Tibial nerve (tissue), 4 donors: ENCODE data around the gene PLA2G6. TPM values are rescaled to one million over a fixed set of nuclear protein-coding genes. Genes with fewer than 3 reads are reported as not detected.
"Not testable (repeated sequence)": the region's sequence is repeated elsewhere in the genome, so short reads cannot be mapped to it uniquely, and the experiment has no call there.

Source experiments
- DNase-seq, 2 donors: peaks; one replicate each; pipeline ENCODE4 v3.0.0-alpha.2; 2019; ENCODE audit warnings: low spot score in 2 of 2
- H3K27ac ChIP-seq, 4 donors: fragments of 200-600 bp; sonication (generic) in 3 of 4; one replicate each; pipeline ENCODE4 v1.5.1; 2017 to 2019; ENCODE audit warnings: mild to moderate bottlenecking in 1 of 4
- H3K27me3 ChIP-seq, 2 donors: fragments of 200-600 bp; sonication (generic) in 1 of 2; one replicate each; pipeline versions ENCODE4 v1.5.1 to v1.6.0; 2017 to 2019
- H3K36me3 ChIP-seq, 3 donors: fragments of 200-600 bp; sonication (generic); one replicate each; pipeline ENCODE4 v1.5.1; 2018 to 2019
- H3K4me1 ChIP-seq, 4 donors: fragments of 200-600 bp; sonication (generic) in 3 of 4; one replicate each; pipeline ENCODE4 v1.5.1; 2017 to 2019
- H3K4me3 ChIP-seq, 4 donors: fragments of 200-600 bp; sonication (generic) in 3 of 4; one replicate each; pipeline ENCODE4 v1.5.1; 2017 to 2019; ENCODE audit warnings: mild to moderate bottlenecking in 1 of 4, moderate library complexity in 1 of 4
- H3K9me3 ChIP-seq, 4 donors: fragments of 200-600 bp; sonication (generic) in 3 of 4; one replicate each; pipeline ENCODE4 v1.5.1; 2017 to 2019
- CTCF ChIP-seq, 5 experiments: fragments of 200-600 bp in 3 of 5; fragments of 450-650 bp in 2 of 5; sonication (generic) in 3 of 5; IDR thresholded peaks; one replicate each; pipeline ENCODE4 v1.5.1; 2016 to 2019; ENCODE audit warnings: antibody characterized with exemption in 5 of 5, mild to moderate bottlenecking in 3 of 5, moderate library complexity in 2 of 5
- EP300 ChIP-seq, 2 donors: sonication (generic); formaldehyde crosslinking; IDR thresholded peaks; one replicate each; pipeline ENCODE4 v1.6.1; 2017; ENCODE audit warnings: antibody characterized with exemption in 2 of 2, mild to moderate bottlenecking in 1 of 2
- POLR2A ChIP-seq, 2 donors: fragments of 450-650 bp; IDR thresholded peaks; one replicate each; pipeline ENCODE4 v1.6.1; 2017; ENCODE audit warnings: antibody characterized with exemption in 2 of 2, mild to moderate bottlenecking in 2 of 2, moderate library complexity in 2 of 2
- WGBS, 2 donors: methylation state at CpG; one replicate each; pipeline ENCODE4 v1.1.5; 2018; 5-methylcytosine and 5-hydroxymethylcytosine counted together
- total RNA-seq, 4 donors: library from RNA; depleted of rRNA; stranded (reverse); fragments of >200 nt; gene quantifications; one replicate each; pipeline ENCODE4 v1.1.0, GENCODE V29; 2016

PLA2G6 gene
- total RNA-seq, 4 donors from 2014 or later, result 48.5 to 60.3 (median 55.1) TPM

GRCh38 chr22:38162881-38163843 lies 18.5 kb downstream of the PLA2G6 start:
- H3K36me3 ChIP-seq, result peaks cover 0 to 50% (median 0%) of the 10 kb centered on the region in 3 donors
- H3K9me3 ChIP-seq, result no peaks in the 10 kb centered on the region
- 81 to 86% methylated on average over 13 to 14 of the region's 14 CpGs for whole genome bisulfite sequencing, 2 donors
- no peak overlapping the region for H3K27ac ChIP-seq
- no peak for DNase-seq
- H3K27me3 ChIP-seq, result no peaks in the 10 kb centered on the region
- H3K4me1 ChIP-seq, result no peaks in the 10 kb centered on the region
- TF ChIP-seq POLR2A (IDR thresholded peaks at IDR 0.05) (no peak), EP300 (IDR thresholded peaks at IDR 0.05) (no peak), CTCF (IDR thresholded peaks at IDR 0.05) (no peak)
- H3K4me3 ChIP-seq, result no peak overlapping the region

GRCh38 chr22:38155703-38156102 lies 25.9 kb downstream of the PLA2G6 start:
- WGBS, 2 donors, result 76 to 82% methylated on average over 1 of the region's 1 CpG
- H3K27ac ChIP-seq, result no peak overlapping the region
- no peak for DNase-seq
- no peak overlapping the region for H3K4me3 ChIP-seq
- H3K4me1 ChIP-seq, result no peaks in the 10 kb centered on the region
- no peaks in the 10 kb centered on the region for H3K27me3 ChIP-seq
- no peaks in the 10 kb centered on the region for H3K36me3 ChIP-seq
- no peak for TF ChIP-seq POLR2A (IDR thresholded peaks at IDR 0.05)
- TF ChIP-seq CTCF (IDR thresholded peaks at IDR 0.05), result no peak
- no peak for TF ChIP-seq EP300 (IDR thresholded peaks at IDR 0.05)
- H3K9me3 ChIP-seq, result no peaks in the 10 kb centered on the region

GRCh38 chr22:38154563-38154915 lies 27.1 kb downstream of the PLA2G6 start:
- WGBS, 2 donors, result 52 to 59% methylated on average over 1 of the region's 1 CpG
- H3K4me1 ChIP-seq, H3K9me3 ChIP-seq, H3K27ac ChIP-seq, H3K36me3 ChIP-seq, H3K27me3 ChIP-seq, H3K4me3 ChIP-seq, DNase-seq: not testable (repeated sequence)

- TF ChIP-seq EP300 (IDR thresholded peaks at IDR 0.05) (no peak), POLR2A (IDR thresholded peaks at IDR 0.05) (no peak), CTCF (IDR thresholded peaks at IDR 0.05) (no peak)
- H3K36me3 ChIP-seq, result no peaks in the 10 kb centered on the region
- DNase-seq, result no peak
- H3K27me3 ChIP-seq, result no peaks in the 10 kb centered on the region
- H3K9me3 ChIP-seq, result no peaks in the 10 kb centered on the region
- WGBS, 2 donors, result 48 to 57% methylated on average over 4 of the region's 4 CpGs
- no peak overlapping the region for H3K27ac ChIP-seq
- no peak overlapping the region for H3K4me3 ChIP-seq
- H3K4me1 ChIP-seq, result no peaks in the 10 kb centered on the region
These were observed 27.6 kb downstream of the PLA2G6 start for GRCh38 chr22:38153821-38154562.

GRCh38 chr22:38151126-38151500 lies 30.5 kb downstream of the PLA2G6 start:
- H3K27me3 ChIP-seq, result no peaks in the 10 kb centered on the region
- H3K4me3 ChIP-seq, result no peak overlapping the region
- no peak for TF ChIP-seq POLR2A (IDR thresholded peaks at IDR 0.05)
- TF ChIP-seq CTCF (IDR thresholded peaks at IDR 0.05), result no peak
- TF ChIP-seq EP300 (IDR thresholded peaks at IDR 0.05), result no peak
- 87 to 90% methylated on average over 8 of the region's 8 CpGs for WGBS, 2 donors
- no peaks in the 10 kb centered on the region for H3K9me3 ChIP-seq
- DNase-seq, result no peak
- no peaks in the 10 kb centered on the region for H3K36me3 ChIP-seq
- no peak overlapping the region for H3K27ac ChIP-seq
- no peaks in the 10 kb centered on the region for H3K4me1 ChIP-seq
